8988T (cell line): ENCODE measurements around the gene DES.

Experiments
- DNase-seq: peaks from one replicate; pipeline ENCODE4 v3.0.0; 2011

DES gene

DNA sequence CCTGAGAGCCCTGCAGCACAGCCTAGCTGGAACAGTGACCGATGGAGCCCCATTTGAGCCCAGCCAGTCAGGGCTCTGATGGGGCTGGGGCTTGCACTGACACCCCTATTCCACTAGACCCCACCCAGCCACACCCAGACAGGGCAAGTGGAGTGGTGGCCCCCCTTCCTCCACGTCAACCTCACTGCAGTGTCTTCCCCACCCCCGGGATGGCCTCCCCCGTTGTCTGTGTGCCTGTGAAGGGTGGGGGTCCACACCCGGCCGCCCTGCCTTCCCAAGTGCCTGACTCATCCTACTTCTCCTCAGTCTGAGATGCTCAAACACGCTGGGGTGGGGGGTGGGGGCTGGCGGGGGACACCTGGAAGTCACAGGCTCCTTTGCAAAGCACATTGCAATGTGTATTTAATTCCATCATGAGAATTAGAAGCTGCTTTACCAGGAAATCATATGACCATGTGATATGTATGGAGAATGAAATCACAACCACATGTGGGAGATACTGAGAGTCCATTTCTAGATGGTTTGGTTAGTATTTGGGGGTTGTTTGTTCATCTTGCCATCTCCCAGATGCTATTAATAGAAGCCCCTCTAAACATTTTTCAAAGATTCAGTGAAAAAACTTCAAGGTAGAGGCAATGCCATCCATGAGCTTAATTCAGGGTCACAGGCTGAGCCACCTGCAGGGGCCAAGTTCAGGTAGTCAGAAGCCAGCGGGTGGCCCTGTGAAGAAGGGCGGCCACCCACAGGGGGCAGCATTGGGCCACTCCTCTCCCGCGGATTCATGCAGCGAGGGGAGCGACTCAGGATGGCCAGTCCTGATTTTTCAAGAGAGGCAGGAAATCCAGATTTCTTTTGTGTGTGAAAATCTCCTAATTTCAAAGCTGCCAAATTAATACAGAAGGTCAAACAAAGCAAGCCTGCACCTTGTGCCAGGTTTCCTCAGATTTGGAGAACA, 57.8 kb downstream of the DES start:
- DNase-seq: peak; percentile 86
